Measurements from ENCODE around the gene PALS2.

The PALS2 gene

DNA sequence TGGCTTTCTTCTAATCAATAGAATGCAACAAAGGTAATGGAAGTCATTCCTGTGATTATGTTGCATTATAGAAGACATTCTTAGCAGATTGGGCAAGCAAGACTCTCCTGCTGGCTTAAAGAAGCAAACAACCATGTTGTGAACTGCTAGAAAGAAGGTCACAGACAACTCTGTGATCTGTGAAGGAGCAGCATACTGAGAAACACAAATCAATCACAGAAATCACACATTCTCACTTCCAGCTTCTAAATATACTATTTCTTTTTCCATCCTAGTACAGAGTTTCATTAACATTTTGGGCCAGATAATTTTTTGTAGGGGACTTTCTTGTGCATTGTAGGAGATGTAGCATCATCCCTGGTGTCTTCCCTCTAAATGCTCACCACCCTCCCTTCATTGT lies 28.0 kb upstream of the PALS2 start:
- no peak overlapping the region for H3K4me2 ChIP-seq
- H3K27me3 ChIP-seq (ENCODE audit: insufficient read depth, low read depth), result no peaks in the 10 kb centered on the region
- H2AFZ ChIP-seq (ENCODE audit: low read depth), result no peak overlapping the region
- H3K79me2 ChIP-seq (ENCODE audit: insufficient read depth, low read depth), result no peaks in the 10 kb centered on the region
- H3K4me3 ChIP-seq (IDR thresholded peaks at IDR 0.05; ENCODE audit: insufficient read depth, low read depth, low read length), result no peak overlapping the region
- H3K4me1 ChIP-seq (ENCODE audit: low read depth, poor library complexity, severe bottlenecking), result no peaks in the 10 kb centered on the region
- TF ChIP-seq CTCF (conservative IDR thresholded peaks at IDR 0.05; ENCODE audit: low read depth, low read length), result no peak
- H3K36me3 ChIP-seq (ENCODE audit: insufficient read depth), result no peaks in the 10 kb centered on the region
- no peak overlapping the region for H3K27ac ChIP-seq
- no peaks in the 10 kb centered on the region for H4K20me1 ChIP-seq (ENCODE audit: insufficient read depth)
- no peak overlapping the region for H3K9ac ChIP-seq

DNA sequence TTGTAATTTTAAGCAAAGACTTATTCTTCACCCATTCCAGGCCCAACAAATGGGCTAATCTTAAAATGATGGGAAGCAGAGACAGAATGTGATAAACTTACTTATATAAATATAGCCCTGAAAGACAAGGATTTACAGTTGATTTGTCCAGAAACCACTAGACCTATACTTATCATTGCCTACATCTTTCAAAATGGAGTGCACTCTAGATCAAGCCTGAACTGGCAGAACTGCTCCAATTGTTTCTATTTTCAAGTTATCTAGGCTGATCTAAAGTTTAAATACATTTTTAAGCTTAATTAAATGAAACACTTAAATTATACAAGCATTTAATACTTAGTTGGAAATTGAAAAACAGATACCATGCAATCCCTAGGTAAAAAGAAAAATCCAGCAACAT lies 24.9 kb upstream of the PALS2 start:
- TF ChIP-seq CTCF (conservative IDR thresholded peaks at IDR 0.05; ENCODE audit: low read depth, low read length), result no peak
- H3K36me3 ChIP-seq (ENCODE audit: insufficient read depth), result no peaks in the 10 kb centered on the region
- no peak overlapping the region for H3K4me3 ChIP-seq (IDR thresholded peaks at IDR 0.05; ENCODE audit: insufficient read depth, low read depth, low read length)
- H3K79me2 ChIP-seq (ENCODE audit: insufficient read depth, low read depth), result no peaks in the 10 kb centered on the region
- no peaks in the 10 kb centered on the region for H3K27me3 ChIP-seq (ENCODE audit: insufficient read depth, low read depth)
- H4K20me1 ChIP-seq (ENCODE audit: insufficient read depth), result no peaks in the 10 kb centered on the region
- H3K27ac ChIP-seq, result no peak overlapping the region
- H3K4me1 ChIP-seq (ENCODE audit: low read depth, poor library complexity, severe bottlenecking), result no peaks in the 10 kb centered on the region
- no peak overlapping the region for H2AFZ ChIP-seq (ENCODE audit: low read depth)
- no peak overlapping the region for H3K4me2 ChIP-seq
- no peak overlapping the region for H3K9ac ChIP-seq

- Histone ChIP-seq H3K27me3 (ENCODE audit: insufficient read depth, low read depth) (no peaks in the 10 kb centered on the region), H3K9ac (no peak overlapping the region), H4K20me1 (ENCODE audit: insufficient read depth) (no peaks in the 10 kb centered on the region), H3K79me2 (ENCODE audit: insufficient read depth, low read depth) (no peaks in the 10 kb centered on the region), H3K4me2 (no peak overlapping the region), H3K36me3 (ENCODE audit: insufficient read depth) (no peaks in the 10 kb centered on the region), H3K4me3 (IDR thresholded peaks at IDR 0.05; ENCODE audit: insufficient read depth, low read depth, low read length) (no peak overlapping the region), H2AFZ (ENCODE audit: low read depth) (no peak overlapping the region), H3K27ac (no peak overlapping the region), H3K4me1 (ENCODE audit: low read depth, poor library complexity, severe bottlenecking) (no peaks in the 10 kb centered on the region)
- TF ChIP-seq CTCF (conservative IDR thresholded peaks at IDR 0.05; ENCODE audit: low read depth, low read length), result no peak
Measured at GRCh38 chr7:24549991-24550390, 23.3 kb upstream of the PALS2 start.

DNA sequence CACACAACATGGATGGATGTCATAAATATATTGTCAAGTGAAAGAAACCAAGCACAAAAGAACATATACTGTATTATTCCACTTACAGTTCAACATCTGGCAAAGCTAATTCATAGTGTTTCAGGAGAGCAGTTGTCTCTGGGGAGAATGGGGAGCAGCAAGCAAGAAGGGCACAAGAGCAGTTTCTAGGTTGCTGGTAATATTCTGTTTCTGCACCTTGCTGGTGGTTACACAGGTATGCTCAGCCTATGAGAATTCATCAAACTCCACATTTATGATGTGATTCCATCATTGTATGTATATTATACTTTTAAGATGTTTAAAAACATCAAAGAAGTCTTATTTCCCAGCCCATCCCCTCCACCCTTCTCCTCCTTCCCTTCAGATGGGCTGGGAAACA lies 18.1 kb upstream of the PALS2 start:
- Histone ChIP-seq H3K79me2 (ENCODE audit: insufficient read depth, low read depth) (no peaks in the 10 kb centered on the region), H3K27me3 (ENCODE audit: insufficient read depth, low read depth) (no peaks in the 10 kb centered on the region), H3K4me1 (ENCODE audit: low read depth, poor library complexity, severe bottlenecking) (no peaks in the 10 kb centered on the region), H3K9ac (no peak overlapping the region), H3K27ac (no peak overlapping the region), H2AFZ (ENCODE audit: low read depth) (no peak overlapping the region), H3K4me2 (no peak overlapping the region), H4K20me1 (ENCODE audit: insufficient read depth) (no peaks in the 10 kb centered on the region), H3K36me3 (ENCODE audit: insufficient read depth) (no peaks in the 10 kb centered on the region), H3K4me3 (IDR thresholded peaks at IDR 0.05; ENCODE audit: insufficient read depth, low read depth, low read length) (no peak overlapping the region)
- TF ChIP-seq CTCF (conservative IDR thresholded peaks at IDR 0.05; ENCODE audit: low read depth, low read length), result no peak

DNA sequence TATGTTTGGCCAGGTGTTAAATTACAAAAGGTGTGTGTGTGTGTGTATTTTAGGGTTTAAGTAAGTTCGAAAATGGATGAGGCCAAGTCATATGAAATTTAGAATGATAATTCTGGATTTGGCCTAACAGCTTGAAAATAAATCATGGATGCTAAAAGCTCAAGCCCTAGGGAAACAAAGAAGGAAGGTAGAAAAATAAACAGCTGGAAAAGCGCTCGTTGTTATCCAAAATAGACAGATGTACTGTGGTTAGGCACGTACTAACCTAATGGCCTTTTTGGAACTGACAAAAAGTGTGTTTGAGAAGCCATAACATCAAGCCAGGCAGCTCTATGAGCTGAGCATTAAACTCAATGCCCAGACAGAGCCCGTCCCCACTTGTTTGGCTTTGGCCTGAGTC lies 17.5 kb upstream of the PALS2 start:
- Histone ChIP-seq H4K20me1 (ENCODE audit: insufficient read depth) (no peaks in the 10 kb centered on the region), H2AFZ (ENCODE audit: low read depth) (no peak overlapping the region), H3K4me3 (IDR thresholded peaks at IDR 0.05; ENCODE audit: insufficient read depth, low read depth, low read length) (no peak overlapping the region), H3K79me2 (ENCODE audit: insufficient read depth, low read depth) (no peaks in the 10 kb centered on the region), H3K9ac (no peak overlapping the region), H3K4me1 (ENCODE audit: low read depth, poor library complexity, severe bottlenecking) (no peaks in the 10 kb centered on the region), H3K27ac (no peak overlapping the region), H3K4me2 (no peak overlapping the region), H3K36me3 (ENCODE audit: insufficient read depth) (no peaks in the 10 kb centered on the region), H3K27me3 (ENCODE audit: insufficient read depth, low read depth) (no peaks in the 10 kb centered on the region)
- no peak for TF ChIP-seq CTCF (conservative IDR thresholded peaks at IDR 0.05; ENCODE audit: low read depth, low read length)
